OCI-M1 (cell line): ENCODE measurements around the gene PGM2.
"Not testable (repeated sequence)": the region's sequence is repeated elsewhere in the genome, so short reads cannot be mapped to it uniquely, and the experiment has no call there.

Experiments
- DNase-seq: peaks from one replicate; lab custom pipeline; 2025; lab: John Stamatoyannopoulos, UW

Gene PGM2

GRCh38 chr4:37818752-37819151 is 7.7 kb upstream of the PGM2 start:
- DNase-seq: no peak

GRCh38 chr4:37820458-37820857 is 6.0 kb upstream of the PGM2 start:
- not testable (repeated sequence) for DNase-seq

DNA sequence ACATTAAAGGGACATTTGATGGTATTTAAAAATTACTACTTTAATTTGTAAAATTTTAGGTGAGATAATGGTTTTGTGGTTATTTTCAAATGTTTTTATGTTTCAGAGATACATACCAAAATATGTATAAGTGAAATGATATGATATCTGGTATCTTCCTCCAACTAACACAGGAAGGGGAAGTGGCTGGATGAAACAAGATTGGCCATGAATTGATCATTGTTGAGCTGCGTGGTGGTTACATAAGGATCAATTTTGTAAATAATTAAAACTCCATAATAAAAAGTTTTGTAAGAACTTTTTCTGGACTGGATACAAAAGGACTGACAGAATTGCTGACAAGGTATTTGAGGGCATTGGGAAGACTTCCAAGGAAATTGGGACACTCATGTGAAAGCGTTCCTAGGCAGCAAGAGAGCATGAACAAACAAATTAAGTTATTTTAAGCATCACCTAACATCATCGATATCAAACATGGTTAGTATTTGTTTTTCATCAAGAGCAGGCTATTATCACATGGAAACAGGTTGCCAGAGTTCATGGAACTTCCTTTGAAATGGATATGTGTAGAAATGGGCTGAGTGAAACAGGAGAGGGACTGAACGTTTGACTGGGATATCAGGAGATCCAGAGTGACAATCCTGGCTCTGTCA is 4.4 kb upstream of the PGM2 start:
- DNase-seq: no peak

GRCh38 chr4:37825501-37825900 is 985 bp upstream of the PGM2 start:
- not testable (repeated sequence) for DNase-seq

- peak; percentile 87 for DNase-seq
Observed at GRCh38 chr4:37825968-37826294, 555 bp upstream of the PGM2 start.

- peak; percentile 64 for DNase-seq
Observed at GRCh38 chr4:37827030-37827685, 672 bp downstream of the PGM2 start.

- DNase-seq: no peak
Observed at GRCh38 chr4:37827802-37828321, 1.4 kb downstream of the PGM2 start.

GRCh38 chr4:37828843-37829242 is 2.4 kb downstream of the PGM2 start:
- DNase-seq: no peak

DNA sequence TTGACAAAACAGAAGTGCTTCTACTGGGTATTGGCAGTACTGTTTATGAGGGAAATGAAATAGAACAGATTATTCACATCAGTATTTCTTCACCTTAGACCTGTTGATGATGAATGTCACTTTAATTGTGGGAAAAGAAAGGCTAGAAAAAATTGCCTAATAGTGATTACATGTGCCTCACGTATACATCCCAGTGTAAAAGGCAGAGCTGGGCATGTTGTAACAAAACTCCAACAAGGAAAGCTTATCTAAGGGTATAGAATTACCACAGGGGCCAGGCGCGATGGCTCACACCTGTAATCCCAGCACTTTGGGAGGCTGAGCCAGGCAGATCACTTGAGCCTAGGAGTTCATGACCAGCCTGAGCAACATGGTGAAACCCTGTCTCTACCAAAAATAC is 4.2 kb downstream of the PGM2 start:
- DNase-seq: no peak

DNA sequence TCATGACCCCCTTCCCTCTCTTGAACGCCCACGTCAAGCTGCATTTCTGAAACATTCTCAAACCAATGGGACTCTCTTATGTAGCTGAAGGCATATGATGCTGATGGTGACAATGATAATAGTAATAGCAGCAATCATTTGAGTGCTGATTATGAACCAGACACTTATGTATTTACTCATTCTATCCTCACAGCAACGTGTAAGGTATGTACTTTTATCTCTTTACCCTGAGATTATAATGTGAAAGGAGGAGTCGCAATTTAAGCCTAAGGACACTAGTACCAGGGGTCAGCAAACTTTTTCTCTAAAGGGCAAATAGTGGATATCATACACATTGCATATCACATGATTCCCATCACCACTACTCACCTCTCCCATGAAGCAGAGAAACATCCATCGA is 8.5 kb downstream of the PGM2 start:
- DNase-seq: no peak

- DNase-seq: no peak
Observed at GRCh38 chr4:37835806-37836205, 9.3 kb downstream of the PGM2 start.

- no peak for DNase-seq
Observed at GRCh38 chr4:37836274-37836673, 9.8 kb downstream of the PGM2 start.

DNA sequence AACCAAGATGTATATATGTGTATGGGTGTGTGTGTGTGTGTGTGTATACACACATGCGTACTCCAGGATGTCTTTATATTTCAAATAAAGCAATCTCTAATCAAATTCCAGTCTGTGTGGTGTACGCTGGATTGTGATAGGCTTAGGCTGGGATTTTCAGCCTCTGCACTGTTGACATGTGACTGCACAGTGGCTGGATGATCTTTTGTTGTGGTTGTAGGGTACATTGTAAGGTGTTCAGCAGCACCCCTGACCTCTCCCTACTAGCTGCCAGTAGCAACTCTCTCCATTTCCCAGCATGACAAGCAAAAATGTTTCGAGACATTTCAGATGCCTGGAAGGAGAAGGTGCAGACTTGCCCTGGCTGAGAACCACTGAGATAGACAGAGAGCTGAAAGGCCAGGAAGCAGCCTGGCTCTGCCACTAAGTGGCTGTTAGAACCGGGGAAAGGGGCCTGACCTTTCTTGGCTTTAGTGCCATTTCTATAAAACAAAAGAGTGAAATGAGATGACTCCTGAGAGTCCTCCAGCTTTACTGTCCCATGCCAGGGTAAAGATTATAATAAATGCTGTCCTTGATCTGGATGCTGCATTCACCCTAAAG is 10.5 kb downstream of the PGM2 start:
- no peak for DNase-seq

- DNase-seq: no peak
Observed at GRCh38 chr4:37837446-37837845, 11.0 kb downstream of the PGM2 start.

DNA sequence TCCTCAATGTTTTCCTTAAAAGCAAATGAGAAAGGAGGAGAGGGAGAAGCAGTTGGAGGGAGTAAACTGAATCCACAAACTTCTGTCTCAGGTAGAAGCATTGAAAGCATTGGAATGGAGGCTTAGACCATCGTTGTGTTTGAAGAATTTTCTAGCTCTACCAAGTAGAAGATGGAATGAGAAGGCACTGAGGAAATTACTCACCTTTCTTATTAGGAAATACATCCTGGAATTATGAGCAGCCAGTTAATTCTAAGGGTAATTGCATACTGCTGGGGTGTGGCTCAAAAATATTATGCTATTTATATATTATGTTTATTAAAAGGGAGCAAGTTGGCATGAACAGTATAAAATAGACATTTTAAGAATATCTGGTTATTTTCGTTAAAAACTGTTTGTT is 12.9 kb downstream of the PGM2 start:
- no peak for DNase-seq

- DNase-seq: no peak
Observed at GRCh38 chr4:37844204-37844603, 17.7 kb downstream of the PGM2 start.

- no peak for DNase-seq
Observed at GRCh38 chr4:37845201-37845600, 18.7 kb downstream of the PGM2 start.

- no peak for DNase-seq
Observed at GRCh38 chr4:37847311-37847884, 20.9 kb downstream of the PGM2 start.

- no peak for DNase-seq
Observed at GRCh38 chr4:37852376-37852775, 25.9 kb downstream of the PGM2 start.

DNA sequence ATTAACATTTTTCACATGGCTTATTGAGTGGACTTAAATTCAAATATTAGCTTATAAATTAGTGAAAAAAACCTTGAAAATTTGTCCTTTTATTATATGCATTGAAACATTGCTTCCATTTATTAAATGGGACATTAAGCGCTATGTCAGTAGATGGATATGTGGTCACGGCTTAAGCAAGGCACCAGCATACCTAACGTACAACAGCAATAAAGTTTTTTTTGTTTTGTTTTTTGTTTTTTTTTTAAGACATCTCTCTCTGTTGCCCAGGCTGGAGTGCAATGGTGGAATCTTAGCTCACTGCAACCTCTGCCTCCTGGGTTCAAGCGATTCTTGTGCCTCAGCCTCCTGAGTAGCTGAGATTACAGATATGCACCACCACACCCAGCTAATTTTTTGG is 31.6 kb downstream of the PGM2 start:
- DNase-seq: no peak

DNA sequence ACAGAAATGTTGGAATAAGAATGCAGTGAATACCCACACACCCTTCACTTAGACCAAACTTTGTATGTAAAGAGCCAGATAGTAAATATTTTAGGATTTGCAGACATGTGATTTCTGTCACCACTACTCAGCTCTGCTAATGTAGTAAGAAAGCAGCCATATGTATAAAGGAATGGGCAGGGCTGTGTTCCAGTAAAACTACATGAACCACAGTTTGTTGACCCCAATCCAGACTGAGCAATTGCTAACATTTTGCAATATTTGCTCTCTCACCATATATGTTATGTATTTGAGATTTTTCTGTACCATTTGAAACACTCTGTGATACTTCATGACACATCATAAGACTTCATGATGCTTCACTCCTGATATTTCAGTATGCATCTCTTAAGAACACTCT is 32.4 kb downstream of the PGM2 start:
- no peak for DNase-seq

DNA sequence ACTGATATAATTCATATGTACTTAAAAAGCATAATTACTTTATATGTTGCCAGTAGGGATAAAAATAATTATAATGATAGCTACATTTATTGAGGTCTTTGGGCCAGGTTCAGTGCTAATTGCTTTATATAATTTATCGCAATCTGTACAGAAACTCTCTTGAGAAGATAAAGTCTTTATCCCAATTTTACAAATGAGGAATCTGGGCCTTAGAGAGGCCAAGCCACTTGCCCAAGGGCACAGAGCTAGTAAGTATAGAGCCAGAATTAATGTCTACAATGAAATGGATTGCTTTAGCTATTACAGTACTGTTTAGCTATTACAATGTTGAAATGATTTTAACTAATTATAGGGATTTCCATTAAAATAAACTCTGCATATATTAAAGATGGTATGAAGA is 33.8 kb downstream of the PGM2 start:
- DNase-seq: no peak

DNA sequence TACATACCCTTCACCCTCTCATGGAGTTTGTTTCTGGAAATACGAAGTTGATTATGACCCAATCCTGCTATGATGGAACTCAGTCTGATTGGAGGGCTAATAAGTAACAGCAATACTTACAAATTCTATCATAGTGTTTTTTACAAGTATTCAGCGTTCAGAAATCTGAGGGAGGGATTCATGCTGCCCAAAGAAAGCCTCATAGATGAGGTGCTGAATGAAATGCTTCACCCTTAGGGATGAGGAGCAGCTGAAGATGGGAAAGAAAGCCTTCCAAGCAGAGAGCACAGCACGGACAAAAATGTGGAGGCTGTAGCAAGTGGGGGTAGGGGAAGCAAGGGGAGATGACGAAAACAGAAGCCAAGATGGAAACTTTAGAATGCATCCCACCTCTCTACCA is 36.5 kb downstream of the PGM2 start:
- DNase-seq: no peak
